Panc1 (cell line): ENCODE data around the gene ZNF384. TPM values are rescaled to one million over a fixed set of nuclear protein-coding genes. Genes with fewer than 3 reads are reported as not detected.

Experiments used
- ATAC-seq: fragments of 200-7000 bp; cut with Tn5 transposase; 2 replicates; pipeline ENCODE4 v1.9.1; 2020; ENCODE audit warnings: mild to moderate bottlenecking, moderate library complexity
- BruUV-seq: library from RNA; stranded (reverse); fragments of 400-500 nt; replicated peaks from 2 replicates; lab custom pipeline; 2021; lab: Mats Ljungman, UMichigan
- CTCF ChIA-PET: fragments of 300-600 bp; sonication (Branson Sonifier 250); formaldehyde crosslinking; loops from one replicate; lab custom pipeline; 2022; ENCODE audit warnings: antibody characterized with exemption; lab: Charles Lee
- POLR2A ChIA-PET: fragments of 300-600 bp; sonication (Branson Sonifier 250); formaldehyde crosslinking; loops from one replicate; lab custom pipeline; 2022; ENCODE audit warnings: antibody characterized with exemption; lab: Charles Lee
- DNase-seq: peaks from one replicate; pipeline ENCODE4 v3.0.0-alpha.2; 2010; ENCODE audit warnings: low read depth, low spot score
- H3K27ac ChIP-seq: 2 replicates; pipeline ENCODE4 v1.5.1; 2011; ENCODE audit warnings: mild to moderate bottlenecking, low read length, inconsistent platforms
- H3K27me3 ChIP-seq: fragments of 200-500 bp; sonication (Bioruptor generic); 2 replicates; pipeline ENCODE4 v1.6.0; 2014; ENCODE audit warnings: low read length, inconsistent platforms; ENCODE audit not compliant: control insufficient read depth, insufficient read depth
- H3K36me3 ChIP-seq: fragments of 200-500 bp; sonication (Bioruptor generic); 2 replicates; pipeline ENCODE4 v1.5.1; 2014; ENCODE audit warnings: inconsistent platforms, mild to moderate bottlenecking, low read length, moderate library complexity; ENCODE audit not compliant: control insufficient read depth, insufficient read depth
- H3K4me1 ChIP-seq: 2 replicates; pipeline ENCODE4 v1.5.1; 2011; ENCODE audit warnings: inconsistent platforms, mild to moderate bottlenecking, low read length, moderate library complexity; ENCODE audit not compliant: control insufficient read depth, insufficient read depth
- H3K4me3 ChIP-seq, 2 experiments: 2 replicates each; pipeline ENCODE4 v1.5.1; 2011 to 2012; ENCODE audit warnings: low read depth in 2 of 2, low read length in 2 of 2, mild to moderate bottlenecking in 2 of 2, inconsistent platforms in 1 of 2, moderate library complexity in 1 of 2
- H3K9me3 ChIP-seq: fragments of 200-500 bp; sonication (Bioruptor generic); 2 replicates; pipeline ENCODE4 v1.5.1; 2014; ENCODE audit warnings: low read depth, mild to moderate bottlenecking, inconsistent platforms, low read length, moderate library complexity; ENCODE audit not compliant: control insufficient read depth, insufficient read depth
- CTCF ChIP-seq: fragments of 450-650 bp; IDR thresholded peaks from 2 replicates; pipeline ENCODE4 v1.5.1; 2017; ENCODE audit warnings: mild to moderate bottlenecking
- POLR2AphosphoS5 ChIP-seq: IDR thresholded peaks from 2 replicates; pipeline ENCODE4 v1.6.1; 2012; ENCODE audit warnings: mild to moderate bottlenecking, low read depth, low read length, moderate library complexity
- REST ChIP-seq, 2 experiments: IDR thresholded peaks; 2 replicates each; pipeline ENCODE4 v1.6.1; 2011 to 2012; ENCODE audit warnings: low read depth in 2 of 2, control low read depth in 1 of 2, low read length in 1 of 2, mild to moderate bottlenecking in 1 of 2, moderate library complexity in 1 of 2; ENCODE audit not compliant: insufficient read depth in 1 of 2
- SIN3A ChIP-seq: IDR thresholded peaks from 2 replicates; pipeline ENCODE4 v1.6.1; 2012; ENCODE audit warnings: low read depth, mild to moderate bottlenecking, low read length, moderate library complexity, borderline replicate concordance; ENCODE audit not compliant: insufficient read depth
- TCF7L2 ChIP-seq: IDR thresholded peaks from 2 replicates; pipeline ENCODE4 v1.6.1; 2011; ENCODE audit warnings: mild to moderate bottlenecking, low read depth, low read length, inconsistent platforms
- in situ Hi-C: cut with HindIII; loops from 2 replicates; pipeline ENCODE4 v1.10.0; 2016; ENCODE audit warnings: low sequenced_read_pairs, low pct_unique_long_range_greater_than_20kb
- intact Hi-C: fragments of 100-400 bp; cut with micrococcal nuclease; formaldehyde crosslinking; loops from one replicate; pipeline ENCODE4 v1.10.0; 2022; ENCODE audit not compliant: unreplicated experiment
- total RNA-seq: library from RNA; stranded (reverse); gene quantifications from one replicate; pipeline ENCODE4 v1.2.1, GENCODE V29; 2021; ENCODE audit not compliant: unreplicated experiment

Gene ZNF384
- total RNA-seq, 1 experiment from 2014 or later: 54.3 TPM

GRCh38 chr12:6647083-6647604 lies 42.0 kb downstream of the ZNF384 start, which contains the start of gene ACRBP:
Gene ACRBP, minus strand, starts transcription at chr12:6647432. Its CDS starts 66 bp downstream, at chr12:6647366.
- ChIA-PET CTCF (interaction anchor here (0.5 kb wide), 1 partner anchor 140 kb away, joined by 5 read pairs; no protein-coding TSS in a partner anchor), POLR2A (interaction anchor here (0.6 kb wide), 1 partner anchor 12 kb away, joined by 7 read pairs; no protein-coding TSS in a partner anchor)
- ATAC-seq: peak; percentile 96
- H3K27ac ChIP-seq: peak within 1 kb of the TSS; percentile 77
- H3K9me3 ChIP-seq: peaks cover 3% of the 10 kb centered on the region; the same call in 1 of the 2 replicates
- intact Hi-C loops: no loop called here
- no peaks in the 10 kb centered on the region for H3K36me3 ChIP-seq
- no peaks in the 10 kb centered on the region for H3K4me1 ChIP-seq
- H3K27me3 ChIP-seq: no peaks in the 10 kb centered on the region
- no peak for TF ChIP-seq SIN3A
- no peak for TF ChIP-seq TCF7L2
- no peak for TF ChIP-seq REST (IDR thresholded peaks at IDR 0.05; ENCODE audit: insufficient read depth in 1 of 2, low read depth in 2 of 2, low read length in 1 of 2)
- peak; percentile 50; the same call in 1 of the 2 replicates for TF ChIP-seq POLR2AphosphoS5
- no peak for TF ChIP-seq CTCF
- H3K4me3 ChIP-seq: peak within 1 kb of the TSS; percentile 47 to 59
- no TSS peak for BruUV-seq
- in situ Hi-C loops: no loop called here
- DNase-seq: no peak

GRCh38 chr12:6646276-6647082 lies 42.7 kb downstream of the ZNF384 start:
- Histone ChIP-seq H3K36me3 (no peaks in the 10 kb centered on the region), H3K27me3 (no peaks in the 10 kb centered on the region), H3K9me3 (peaks cover 3% of the 10 kb centered on the region; the same call in 1 of the 2 replicates), H3K4me1 (no peaks in the 10 kb centered on the region), H3K27ac (peak overlapping the region; percentile 77), H3K4me3 (peak overlapping the region; percentile 47 to 59)
- in situ Hi-C loops: no loop called here
- DNase-seq (no peak), ATAC-seq (peak; percentile 70)
- ChIA-PET CTCF (interaction anchor here (0.5 kb wide), 1 partner anchor 23 kb away, joined by 6 read pairs; no protein-coding TSS in a partner anchor), POLR2A (interaction anchor here (0.6 kb wide), 1 partner anchor 13 kb away, joined by 7 read pairs; no protein-coding TSS in a partner anchor)
- BruUV-seq: no TSS peak
- TF ChIP-seq CTCF: no peak
- TF ChIP-seq TCF7L2: no peak
- TF ChIP-seq SIN3A: no peak
- no peak for TF ChIP-seq POLR2AphosphoS5
- TF ChIP-seq REST (IDR thresholded peaks at IDR 0.05; ENCODE audit: insufficient read depth in 1 of 2, low read depth in 2 of 2, low read length in 1 of 2): no peak
- intact Hi-C loops: no loop called here
